GM08714 (cell line): Measurements from ENCODE around the gene ROBO1.
"Not testable (repeated sequence)": the region's sequence is repeated elsewhere in the genome, so short reads cannot be mapped to it uniquely, and the experiment has no call there.

ENCODE experiments used
- H3K4me3 ChIP-seq: fragments of 200-500 bp; sonication (Bioruptor generic); 2 replicates; pipeline ENCODE4 v1.5.1; 2014; ENCODE audit warnings: mild to moderate bottlenecking, low read length, inconsistent platforms
- ZNF274 ChIP-seq: IDR thresholded peaks from 2 replicates; pipeline ENCODE4 v1.6.1; 2012; ENCODE audit warnings: mild to moderate bottlenecking, low read depth, low read length

ROBO1 gene

GRCh38 chr3:79767905-79768267 is at the start of gene ROBO1:
ROBO1 (minus strand) TSS chr3:79767998.
- H3K4me3 ChIP-seq, result no peak within 1 kb of the TSS
- no peak for TF ChIP-seq ZNF274

DNA sequence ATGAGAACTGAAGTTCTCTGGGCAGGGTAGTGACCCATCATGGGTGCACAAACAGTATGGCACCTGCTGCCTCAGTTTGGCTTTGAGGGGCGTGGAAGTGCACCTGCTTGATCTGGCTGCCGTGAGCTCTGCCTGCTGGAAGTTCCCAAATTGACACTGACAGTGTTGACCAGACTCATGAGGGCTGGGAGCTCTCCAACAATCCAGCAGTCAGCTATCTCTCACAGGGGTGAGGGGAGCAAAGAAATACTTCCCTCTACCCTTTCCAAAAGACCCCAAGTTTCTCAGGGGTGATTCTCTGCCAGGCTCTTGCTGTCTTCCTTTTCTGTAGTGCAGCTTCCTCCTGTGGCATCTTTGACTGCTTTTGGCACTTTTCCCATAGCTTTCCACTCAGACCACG is 49.4 kb upstream of the ROBO1 start:
- no peak overlapping the region for H3K4me3 ChIP-seq
- TF ChIP-seq ZNF274, result no peak

DNA sequence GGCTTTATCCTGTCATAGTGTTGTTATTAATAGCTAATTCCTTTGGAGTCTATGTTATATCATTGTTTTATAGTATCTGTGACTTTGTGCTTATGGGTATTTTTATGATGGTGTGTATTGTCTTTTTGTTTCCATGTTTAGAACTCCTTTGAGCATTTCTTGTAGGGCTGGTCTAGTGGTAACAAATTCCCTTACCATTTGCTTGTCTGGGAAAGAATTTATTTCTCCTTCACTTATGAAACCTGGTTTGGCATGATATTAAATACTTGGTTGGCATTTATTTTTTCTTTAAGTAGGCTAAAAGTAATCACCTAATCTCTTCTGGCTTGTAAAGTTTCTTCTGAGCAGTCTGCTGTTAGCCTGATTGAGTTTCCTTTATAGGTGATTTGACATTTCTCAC is 47.7 kb upstream of the ROBO1 start:
- no peak overlapping the region for H3K4me3 ChIP-seq
- no peak for TF ChIP-seq ZNF274

DNA sequence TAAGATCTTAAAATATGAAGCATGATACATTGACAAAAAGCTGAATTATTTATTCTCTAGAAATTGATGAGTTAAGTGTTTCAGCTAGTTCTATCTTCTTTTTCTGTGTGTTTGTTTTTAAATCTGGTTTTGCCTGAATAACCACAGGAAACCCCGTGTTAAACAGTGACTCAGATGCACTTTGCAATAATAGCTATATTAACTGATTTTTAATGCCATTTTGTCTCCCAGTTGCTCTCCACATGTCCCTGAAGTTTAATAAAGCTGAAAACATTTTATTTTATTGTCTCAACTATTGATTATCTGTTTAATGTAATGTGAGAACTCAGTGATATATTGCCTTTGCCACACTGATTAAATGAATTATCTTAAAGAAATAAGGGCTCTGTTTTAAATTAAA is 42.8 kb upstream of the ROBO1 start:
- no peak for TF ChIP-seq ZNF274

GRCh38 chr3:79810092-79810491 is 42.3 kb upstream of the ROBO1 start:
- no peak for TF ChIP-seq ZNF274
- H3K4me3 ChIP-seq, result no peak overlapping the region

More for the DNA sequence above, 42.8 kb upstream of the ROBO1 start:
- no peak overlapping the region for H3K4me3 ChIP-seq

GRCh38 chr3:79809106-79809505 is 41.3 kb upstream of the ROBO1 start:
- no peak for TF ChIP-seq ZNF274
- H3K4me3 ChIP-seq, result no peak overlapping the region

GRCh38 chr3:79808515-79808914 is 40.7 kb upstream of the ROBO1 start:
- no peak for TF ChIP-seq ZNF274
- no peak overlapping the region for H3K4me3 ChIP-seq

- not testable (repeated sequence) for H3K4me3 ChIP-seq
Observed at GRCh38 chr3:79790177-79790576, 22.4 kb upstream of the ROBO1 start.

DNA sequence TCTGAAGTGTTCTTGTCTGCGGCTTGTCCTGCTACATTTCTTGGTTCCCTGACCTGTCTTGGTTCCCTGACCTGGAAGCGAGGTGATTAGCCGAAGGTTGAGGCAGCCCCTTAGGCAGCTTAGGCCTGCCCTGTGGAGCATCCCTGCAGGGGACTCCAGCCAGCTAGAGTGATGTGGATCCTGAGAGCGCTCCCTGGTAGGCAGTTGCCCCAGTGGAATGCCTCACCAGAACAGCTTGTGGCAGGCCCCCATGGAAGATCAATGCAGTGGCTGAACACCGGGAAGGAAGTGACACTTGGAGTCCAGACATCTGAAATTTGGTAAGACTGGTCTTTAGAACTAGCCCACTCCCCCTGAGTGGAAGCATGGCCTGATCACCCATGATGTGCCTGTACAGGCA is 5.5 kb upstream of the ROBO1 start:
- no peak overlapping the region for H3K4me3 ChIP-seq
- no peak for TF ChIP-seq ZNF274

GRCh38 chr3:79769229-79769628 is 1.4 kb upstream of the ROBO1 start:
- no peak overlapping the region for H3K4me3 ChIP-seq
- TF ChIP-seq ZNF274, result no peak

- no peak overlapping the region for H3K4me3 ChIP-seq
- no peak for TF ChIP-seq ZNF274
Observed at GRCh38 chr3:79767194-79767904, 449 bp downstream of the ROBO1 start.

DNA sequence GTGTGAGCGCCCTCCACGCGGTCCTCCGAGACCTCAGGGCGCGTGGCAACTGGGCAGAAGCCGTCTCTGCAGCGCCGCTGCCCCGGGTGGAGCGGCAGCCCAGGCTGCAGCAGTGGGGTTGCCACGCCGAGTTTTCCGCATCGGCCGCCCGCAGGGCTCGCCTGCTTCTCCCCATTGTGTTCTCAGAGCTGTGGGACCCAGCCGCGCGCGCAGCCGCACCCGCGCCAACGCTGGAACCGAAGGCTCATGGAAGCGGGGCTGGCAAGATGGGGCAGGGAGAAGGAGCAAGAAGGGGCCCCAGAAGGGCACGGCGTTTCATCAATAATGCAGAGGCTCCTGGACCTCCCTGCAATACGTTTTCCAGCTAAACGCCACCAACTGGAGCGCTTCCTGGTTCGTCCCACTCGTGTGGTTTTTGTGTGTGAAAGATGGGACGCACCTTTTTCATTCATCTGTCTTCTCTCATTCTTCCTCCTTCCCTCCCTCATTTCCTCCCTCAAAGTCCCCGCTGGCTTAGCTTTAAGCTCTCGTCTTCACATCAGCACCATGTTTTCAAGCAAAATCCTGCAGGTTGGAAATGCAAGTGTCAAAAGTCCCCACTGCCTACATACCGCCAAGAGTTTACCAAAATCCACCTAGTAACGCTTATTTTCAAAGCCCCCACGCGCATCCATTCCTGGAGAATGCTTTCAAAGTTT is 1.2 kb downstream of the ROBO1 start:
- H3K4me3 ChIP-seq, result no peak overlapping the region
- TF ChIP-seq ZNF274, result no peak

DNA sequence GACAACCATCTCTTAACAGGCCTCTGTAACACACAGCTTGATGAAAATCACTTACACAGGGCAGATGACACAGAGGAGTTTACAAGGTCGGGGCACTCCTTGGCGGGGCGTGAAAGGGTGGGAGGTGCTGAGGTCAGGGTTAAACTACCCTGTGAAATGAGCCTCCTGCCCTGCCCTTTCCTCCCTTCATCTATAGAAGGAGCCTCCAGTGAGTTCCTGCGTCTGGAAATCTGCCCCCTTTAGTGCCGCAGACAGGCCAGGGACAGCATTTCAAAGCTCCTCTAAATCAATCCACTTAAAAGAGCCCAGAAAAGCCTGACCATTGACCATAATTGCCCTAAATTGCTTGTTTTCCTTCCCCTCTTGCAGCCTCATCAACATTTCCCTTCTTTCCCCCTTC is 1.9 kb downstream of the ROBO1 start:
- no peak for TF ChIP-seq ZNF274
- H3K4me3 ChIP-seq, result no peak overlapping the region

DNA sequence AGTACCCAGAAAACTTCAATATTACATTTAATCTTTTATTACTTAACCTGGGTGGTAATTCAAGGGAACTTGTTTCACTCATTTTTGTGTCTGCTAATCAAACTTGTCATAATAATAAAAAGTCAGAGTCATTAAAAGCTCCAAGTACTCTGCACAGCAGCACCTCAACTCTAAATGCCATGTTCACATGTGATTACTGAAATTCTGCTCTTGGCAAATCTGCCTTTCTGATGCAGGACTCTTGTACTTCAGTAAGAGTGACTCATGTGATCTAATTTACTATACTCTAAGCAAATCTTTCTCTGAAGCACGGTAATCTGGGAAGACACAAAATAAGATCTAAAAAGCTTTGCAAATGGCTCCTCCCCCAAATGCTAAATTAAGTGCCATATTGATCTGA is 6.4 kb downstream of the ROBO1 start:
- TF ChIP-seq ZNF274, result no peak
- no peak overlapping the region for H3K4me3 ChIP-seq

DNA sequence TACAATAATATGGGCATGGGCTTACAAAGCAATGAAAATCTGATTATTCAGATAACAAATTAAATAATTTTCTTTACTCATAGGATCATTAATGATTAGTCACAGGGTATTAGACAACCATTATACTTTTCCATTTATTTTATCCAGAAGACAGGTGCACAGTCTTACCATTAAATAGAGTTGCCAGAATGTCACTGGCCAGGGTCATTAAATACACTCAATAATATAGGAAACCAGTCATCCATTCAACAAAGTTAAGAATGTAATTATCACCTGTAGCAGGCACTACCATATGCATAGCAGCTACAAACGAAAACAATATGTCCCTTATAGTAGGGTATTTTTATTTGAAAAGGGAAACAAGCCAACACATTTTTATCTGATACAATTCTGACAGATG is 16.1 kb downstream of the ROBO1 start:
- TF ChIP-seq ZNF274, result no peak
- H3K4me3 ChIP-seq, result no peak overlapping the region

GRCh38 chr3:79737530-79737929 is 30.3 kb downstream of the ROBO1 start:
- no peak for TF ChIP-seq ZNF274
- no peak overlapping the region for H3K4me3 ChIP-seq
